ENCODE measurements around the gene RUFY3. TPM values are rescaled to one million over a fixed set of nuclear protein-coding genes. Genes with fewer than 3 reads are reported as not detected.
"Not testable (repeated sequence)": the region's sequence is repeated elsewhere in the genome, so short reads cannot be mapped to it uniquely, and the experiment has no call there.

RUFY3 gene
- total and polyA plus RNA-seq, 2 of the 13 experiments (the other 11 are each of a cell fraction or from before 2014, with no cell fraction given), result 17.9 to 25.3 TPM

GRCh38 chr4:70725633-70726032 is 3.9 kb downstream of the RUFY3 start:
- Histone ChIP-seq H4K20me1 (ENCODE audit: insufficient read depth, low read length) (no peaks in the 10 kb centered on the region), H3K36me3 (replicated peaks in 1 of 2; ENCODE audit: control insufficient read depth in 1 of 2, insufficient read depth in 2 of 2, low read length in 2 of 2) (no peaks in the 10 kb centered on the region), H3K4me1 (ENCODE audit: insufficient read depth, low read length) (no peaks in the 10 kb centered on the region), H3K79me2 (ENCODE audit: insufficient read depth, low read length) (no peaks in the 10 kb centered on the region), H3K4me2 (ENCODE audit: low read depth, low read length) (no peak overlapping the region), H3K9me3 (ENCODE audit: low read length) (no peaks in the 10 kb centered on the region), H3K27ac (ENCODE audit: extremely low read length, insufficient read depth, low read length) (no peak overlapping the region), H3K4me3 (replicated peaks in 1 of 3; ENCODE audit: insufficient read depth in 1 of 3, low read depth in 2 of 3, low read length in 3 of 3) (no peak overlapping the region), H2AFZ (ENCODE audit: low read length) (no peak overlapping the region), H3K27me3 (ENCODE audit: control insufficient read depth in 1 of 2, insufficient read depth in 2 of 2, low read length in 2 of 2) (no peaks in the 10 kb centered on the region), H3K9ac (ENCODE audit: insufficient read depth, low read depth, low read length) (no peak overlapping the region)
- ATAC-seq (no peak), FAIRE-seq (no peak), DNase-seq (ENCODE audit: low spot score) (no peak)
- intact Hi-C loops (cut with micrococcal nuclease; ENCODE audit: unreplicated experiment), result no loop called here
- BruUV-seq (replicated peaks), result no TSS peak
- in situ Hi-C loops (cut with HindIII; ENCODE audit: extremely low pct_ligation_motif_present, low pct_unique_long_range_greater_than_20kb), result no loop called here
- 94% methylated on average over 1 of the region's 1 CpG for WGBS (ENCODE audit: low lambda C conversion rate)
- POLR2A ChIA-PET, result no interaction called here
- CTCF ChIA-PET (ENCODE audit: low intra/inter-chr PET ratio, low total read pairs), result no interaction called here
- TF ChIP-seq ZNF460 (CRISPR knock-in tag; IDR thresholded peaks at IDR 0.05; ENCODE audit: borderline replicate concordance) (no peak), ZHX2 (IDR thresholded peaks at IDR 0.05; ENCODE audit: low read depth) (no peak), ZHX2 (CRISPR knock-in tag; IDR thresholded peaks at IDR 0.05; ENCODE audit: borderline replicate concordance) (no peak), ZNF713 (CRISPR knock-in tag; IDR thresholded peaks at IDR 0.05) (no peak), ZNF567 (CRISPR knock-in tag; IDR thresholded peaks at IDR 0.05; ENCODE audit: borderline replicate concordance) (no peak), PAF1 (CRISPR knock-in tag; IDR thresholded peaks at IDR 0.05) (no peak), SPEN (CRISPR knock-in tag; IDR thresholded peaks at IDR 0.05; ENCODE audit: low read depth) (no peak)

- DNase-seq (ENCODE audit: low spot score); H3K9me3 ChIP-seq (ENCODE audit: low read length); H3K27ac ChIP-seq (ENCODE audit: extremely low read length, insufficient read depth, low read length); ATAC-seq; CTCF ChIA-PET (ENCODE audit: low intra/inter-chr PET ratio, low total read pairs); FAIRE-seq; H3K4me1 ChIP-seq (ENCODE audit: insufficient read depth, low read length); intact Hi-C loops (cut with micrococcal nuclease; ENCODE audit: unreplicated experiment); H3K79me2 ChIP-seq (ENCODE audit: insufficient read depth, low read length); in situ Hi-C loops (cut with HindIII; ENCODE audit: extremely low pct_ligation_motif_present, low pct_unique_long_range_greater_than_20kb); H3K9ac ChIP-seq (ENCODE audit: insufficient read depth, low read depth, low read length); H3K36me3 ChIP-seq (replicated peaks in 1 of 2; ENCODE audit: control insufficient read depth in 1 of 2, insufficient read depth in 2 of 2, low read length in 2 of 2); POLR2A ChIA-PET; H3K4me2 ChIP-seq (ENCODE audit: low read depth, low read length); BruUV-seq (replicated peaks); H3K4me3 ChIP-seq (replicated peaks in 1 of 3; ENCODE audit: insufficient read depth in 1 of 3, low read depth in 2 of 3, low read length in 3 of 3); H4K20me1 ChIP-seq (ENCODE audit: insufficient read depth, low read length); H3K27me3 ChIP-seq (ENCODE audit: control insufficient read depth in 1 of 2, insufficient read depth in 2 of 2, low read length in 2 of 2); H2AFZ ChIP-seq (ENCODE audit: low read length): not testable (repeated sequence)
- WGBS (ENCODE audit: low lambda C conversion rate), result 95% methylated on average over 11 of the region's 11 CpGs
These were observed 4.8 kb downstream of the RUFY3 start for GRCh38 chr4:70726515-70726914.
